ENCODE results near the gene RACK1. TPM values are rescaled to one million over a fixed set of nuclear protein-coding genes. Genes with fewer than 3 reads are reported as not detected.
A peak's percentile ranks its signal among the peaks of the same experiment; 100 is the strongest.
"Not testable (repeated sequence)": the region's sequence is repeated elsewhere in the genome, so short reads cannot be mapped to it uniquely, and the experiment has no call there.

Gene RACK1
- total RNA-seq, 1 experiment from 2014 or later: 2,552 TPM

- Histone ChIP-seq H3K27ac (ENCODE audit: insufficient read length, low read depth, low read length) (no peak overlapping the region), H3K27me3 (ENCODE audit: insufficient read depth, low read length) (no peaks in the 10 kb centered on the region), H3K9me3 (ENCODE audit: control insufficient read depth, low read depth, low read length) (no peaks in the 10 kb centered on the region), H3K9ac (ENCODE audit: extremely low read depth, insufficient read length, low read length) (no peak overlapping the region), H2BK20ac (ENCODE audit: low read depth, low read length, poor library complexity, severe bottlenecking) (no peak overlapping the region), H3K56ac (ENCODE audit: insufficient read length, low read depth, low read length) (no peak overlapping the region), H3K4me2 (ENCODE audit: insufficient read depth, insufficient read length, low read length) (no peak overlapping the region), H4K5ac (ENCODE audit: insufficient read length, low read depth, low read length) (no peak overlapping the region), H3T11ph (ENCODE audit: low read length) (no peak overlapping the region), H2BK5ac (ENCODE audit: insufficient read length, low read length) (no peak overlapping the region), H3K4ac (ENCODE audit: low read depth, low read length) (no peak overlapping the region), H3K4me1 (ENCODE audit: insufficient read depth, low read length) (no peaks in the 10 kb centered on the region), H3K18ac (ENCODE audit: insufficient read length, low read depth, low read length) (no peak overlapping the region), H3K79me1 (ENCODE audit: insufficient read depth, low read depth, low read length, poor library complexity, severe bottlenecking) (peaks cover 8% of the 10 kb centered on the region), H2AFZ (ENCODE audit: low read length) (no peak overlapping the region), H3K23ac (ENCODE audit: insufficient read length, low read depth, low read length) (no peak overlapping the region), H3K23me2 (ENCODE audit: insufficient read length, low read depth, low read length, poor library complexity, severe bottlenecking) (peaks cover 9% of the 10 kb centered on the region), H2BK120ac (ENCODE audit: low read depth, low read length, poor library complexity, severe bottlenecking) (no peak overlapping the region), H2BK15ac (ENCODE audit: low read depth, low read length) (no peak overlapping the region), H4K91ac (ENCODE audit: insufficient read length, low read depth, low read length) (no peak overlapping the region), H2AK5ac (ENCODE audit: insufficient read length, low read length) (no peak overlapping the region), H3K79me2 (ENCODE audit: insufficient read depth, low read length) (no peaks in the 10 kb centered on the region; the same call in 1 of the 2 replicates), H4K8ac (replicated peaks; ENCODE audit: insufficient read length, low read depth, low read length) (no peak overlapping the region), H2BK12ac (ENCODE audit: insufficient read length, low read depth, low read length) (no peak overlapping the region), H3K14ac (ENCODE audit: insufficient read depth, low read length) (no peak overlapping the region), H4K20me1 (ENCODE audit: control insufficient read depth, insufficient read depth, insufficient read length) (no peaks in the 10 kb centered on the region)
- Mint-ChIP-seq H3K27me3 (ENCODE audit: low read depth) (no peaks in the 10 kb centered on the region; the same call in 1 of the 2 replicates), H3K36me3 (ENCODE audit: insufficient read depth in 1 of 3, low read depth in 3 of 3) (peaks cover 12 to 32% (median 30%) of the 10 kb centered on the region in 3 experiments; a peak in 6 of 7 replicates), H3K9me3 (peaks cover 0 to 3% of the 10 kb centered on the region in 2 experiments; a peak in 2 of 5 replicates), H3K4me1 (peaks cover 11 to 15% of the 10 kb centered on the region in 2 experiments; a peak in 3 of 4 replicates), H3K4me3 (peak overlapping the region; percentile 44 to 51), H3K27ac (no peak overlapping the region)
- WGBS (ENCODE audit: extremely low coverage, insufficient read length, low lambda C conversion rate): no CpG with 5 or more reads among the region's 7 CpGs
- TF ChIP-seq CTCF (conservative IDR thresholded peaks at IDR 0.05): no peak
- no peak for DNase-seq
Measured at GRCh38 chr5:181282874-181283273, 39.2 kb upstream of the RACK1 start.

GRCh38 chr5:181282415-181282814 is 38.7 kb upstream of the RACK1 start:
- H2BK12ac ChIP-seq (ENCODE audit: insufficient read length, low read depth, low read length); H3K79me2 ChIP-seq (ENCODE audit: insufficient read depth, low read length); DNase-seq; H3K27ac ChIP-seq (ENCODE audit: insufficient read length, low read depth, low read length); H3K27me3 ChIP-seq (ENCODE audit: insufficient read depth, low read length); H3K9me3 Mint-ChIP-seq; H3K23me2 ChIP-seq (ENCODE audit: insufficient read length, low read depth, low read length, poor library complexity, severe bottlenecking); H2AK5ac ChIP-seq (ENCODE audit: insufficient read length, low read length); H4K91ac ChIP-seq (ENCODE audit: insufficient read length, low read depth, low read length); H3K56ac ChIP-seq (ENCODE audit: insufficient read length, low read depth, low read length); H4K5ac ChIP-seq (ENCODE audit: insufficient read length, low read depth, low read length); H2BK20ac ChIP-seq (ENCODE audit: low read depth, low read length, poor library complexity, severe bottlenecking); H3T11ph ChIP-seq (ENCODE audit: low read length); H2BK120ac ChIP-seq (ENCODE audit: low read depth, low read length, poor library complexity, severe bottlenecking); H2AFZ ChIP-seq (ENCODE audit: low read length); H3K4me1 ChIP-seq (ENCODE audit: insufficient read depth, low read length); H4K8ac ChIP-seq (replicated peaks; ENCODE audit: insufficient read length, low read depth, low read length); H2BK15ac ChIP-seq (ENCODE audit: low read depth, low read length); H4K20me1 ChIP-seq (ENCODE audit: control insufficient read depth, insufficient read depth, insufficient read length); H3K23ac ChIP-seq (ENCODE audit: insufficient read length, low read depth, low read length); H3K18ac ChIP-seq (ENCODE audit: insufficient read length, low read depth, low read length); H3K9ac ChIP-seq (ENCODE audit: extremely low read depth, insufficient read length, low read length); H3K9me3 ChIP-seq (ENCODE audit: control insufficient read depth, low read depth, low read length); H2BK5ac ChIP-seq (ENCODE audit: insufficient read length, low read length); H3K27me3 Mint-ChIP-seq (ENCODE audit: low read depth); H3K4ac ChIP-seq (ENCODE audit: low read depth, low read length); H3K14ac ChIP-seq (ENCODE audit: insufficient read depth, low read length); H3K27ac Mint-ChIP-seq; H3K79me1 ChIP-seq (ENCODE audit: insufficient read depth, low read depth, low read length, poor library complexity, severe bottlenecking): not testable (repeated sequence)
- H3K36me3 Mint-ChIP-seq (ENCODE audit: insufficient read depth in 1 of 3, low read depth in 3 of 3): peaks cover 10 to 30% (median 27%) of the 10 kb centered on the region in 3 experiments; a peak in 6 of 7 replicates
- no CpG with 5 or more reads among the region's 16 CpGs for whole genome bisulfite sequencing (ENCODE audit: extremely low coverage, insufficient read length, low lambda C conversion rate)
- peak overlapping the region; percentile 83 for H3K4me2 ChIP-seq (ENCODE audit: insufficient read depth, insufficient read length, low read length)
- H3K4me1 Mint-ChIP-seq: peaks cover 11 to 15% of the 10 kb centered on the region in 2 experiments; a peak in 3 of 4 replicates
- H3K4me3 Mint-ChIP-seq: peak overlapping the region in 1 of 2 experiments; percentile 21; a peak in 3 of 5 replicates

Measured in H9 (cell line).